Measurements from ENCODE around the gene MAEL.
"Not testable (repeated sequence)": the region's sequence is repeated elsewhere in the genome, so short reads cannot be mapped to it uniquely, and the experiment has no call there.

MAEL gene

GRCh38 chr1:166978821-166979220 is 10.3 kb upstream of the MAEL start:
- no peak for DNase-seq (ENCODE audit: low spot score)

GRCh38 chr1:166980383-166980782 is 8.7 kb upstream of the MAEL start:
- DNase-seq (ENCODE audit: low spot score): no peak

GRCh38 chr1:166980818-166981217 is 8.3 kb upstream of the MAEL start:
- DNase-seq (ENCODE audit: low spot score): no peak

GRCh38 chr1:166981589-166981988 is 7.5 kb upstream of the MAEL start:
- DNase-seq (ENCODE audit: low spot score): no peak

- no peak for DNase-seq (ENCODE audit: low spot score)
Observed at GRCh38 chr1:166999075-166999474, 10.0 kb downstream of the MAEL start.

- DNase-seq (ENCODE audit: low spot score): no peak
Observed at GRCh38 chr1:166999500-167000055, 10.5 kb downstream of the MAEL start.

- no peak for DNase-seq (ENCODE audit: low spot score)
Observed at GRCh38 chr1:167000546-167000945, 11.5 kb downstream of the MAEL start.

GRCh38 chr1:167002354-167002753 is 13.3 kb downstream of the MAEL start:
- DNase-seq (ENCODE audit: low spot score): no peak

- no peak for DNase-seq (ENCODE audit: low spot score)
Observed at GRCh38 chr1:167003711-167004110, 14.6 kb downstream of the MAEL start.

GRCh38 chr1:167011560-167012191 is 22.6 kb downstream of the MAEL start:
- DNase-seq (ENCODE audit: low spot score): no peak

GRCh38 chr1:167012570-167012969 is 23.5 kb downstream of the MAEL start:
- no peak for DNase-seq (ENCODE audit: low spot score)

GRCh38 chr1:167013108-167013929 is 24.2 kb downstream of the MAEL start:
- DNase-seq (ENCODE audit: low spot score): no peak

GRCh38 chr1:167016100-167016750 is 27.1 kb downstream of the MAEL start:
- DNase-seq (ENCODE audit: low spot score): no peak

- no peak for DNase-seq (ENCODE audit: low spot score)
Observed at GRCh38 chr1:167022384-167022783, 33.3 kb downstream of the MAEL start.

GRCh38 chr1:167029553-167029952 is 40.5 kb downstream of the MAEL start:
- DNase-seq (ENCODE audit: low spot score): not testable (repeated sequence)

GRCh38 chr1:167033646-167034045 is 44.6 kb downstream of the MAEL start:
- no peak for DNase-seq (ENCODE audit: low spot score)

- DNase-seq (ENCODE audit: low spot score): no peak
Observed at GRCh38 chr1:167043752-167044488, 54.8 kb downstream of the MAEL start.

GRCh38 chr1:167051907-167052306 is 62.8 kb downstream of the MAEL start:
- no peak for DNase-seq (ENCODE audit: low spot score)

- DNase-seq (ENCODE audit: low spot score): peak; percentile 47
Observed at GRCh38 chr1:167052389-167052788, 63.3 kb downstream of the MAEL start.

GRCh38 chr1:167054531-167054930 is 65.5 kb downstream of the MAEL start:
- no peak for DNase-seq (ENCODE audit: low spot score)

- no peak for DNase-seq (ENCODE audit: low spot score)
Observed at GRCh38 chr1:167054946-167055630, 66.0 kb downstream of the MAEL start.

Measured in COLO829 (cell line).